ENCODE results near the gene ELF5.

Gene ELF5

GRCh38 chr11:34444428-34444827, 69.2 kb downstream of the ELF5 start:
- Histone ChIP-seq H3K27ac (ENCODE audit: low read depth in 2 of 2, low read length in 2 of 2) (no peak overlapping the region), H3K9ac (ENCODE audit: low read depth in 1 of 2, low read length in 2 of 2) (no peak overlapping the region), H3K36me3 (ENCODE audit: control insufficient read depth in 2 of 2, insufficient read depth in 2 of 2, low read length in 2 of 2) (peaks cover 0 to 2% of the 10 kb centered on the region in 2 donors), H3K4me1 (ENCODE audit: control insufficient read depth in 2 of 2, insufficient read depth in 2 of 2, low read length in 2 of 2) (peaks cover 7 to 9% of the 10 kb centered on the region in 2 donors), H3K9me3 (ENCODE audit: control insufficient read depth in 2 of 2, low read length in 2 of 2) (no peaks in the 10 kb centered on the region), H3K4me3 (ENCODE audit: low read length in 2 of 2) (no peak overlapping the region), H3K27me3 (ENCODE audit: control insufficient read depth in 2 of 2, insufficient read depth in 2 of 2, low read length in 2 of 2) (no peaks in the 10 kb centered on the region)

- Histone ChIP-seq H3K27me3 (ENCODE audit: control insufficient read depth in 2 of 2, insufficient read depth in 2 of 2, low read length in 2 of 2) (no peaks in the 10 kb centered on the region), H3K4me1 (ENCODE audit: control insufficient read depth in 2 of 2, insufficient read depth in 2 of 2, low read length in 2 of 2) (peaks cover 10 to 11% of the 10 kb centered on the region in 2 donors), H3K9me3 (ENCODE audit: control insufficient read depth in 2 of 2, low read length in 2 of 2) (no peaks in the 10 kb centered on the region), H3K36me3 (ENCODE audit: control insufficient read depth in 2 of 2, insufficient read depth in 2 of 2, low read length in 2 of 2) (peaks cover 0 to 2% of the 10 kb centered on the region in 2 donors), H3K27ac (ENCODE audit: low read depth in 2 of 2, low read length in 2 of 2) (no peak overlapping the region), H3K4me3 (ENCODE audit: low read length in 2 of 2) (no peak overlapping the region), H3K9ac (ENCODE audit: low read depth in 1 of 2, low read length in 2 of 2) (no peak overlapping the region)
Observed at GRCh38 chr11:34443136-34443535, 70.5 kb downstream of the ELF5 start.

DNA sequence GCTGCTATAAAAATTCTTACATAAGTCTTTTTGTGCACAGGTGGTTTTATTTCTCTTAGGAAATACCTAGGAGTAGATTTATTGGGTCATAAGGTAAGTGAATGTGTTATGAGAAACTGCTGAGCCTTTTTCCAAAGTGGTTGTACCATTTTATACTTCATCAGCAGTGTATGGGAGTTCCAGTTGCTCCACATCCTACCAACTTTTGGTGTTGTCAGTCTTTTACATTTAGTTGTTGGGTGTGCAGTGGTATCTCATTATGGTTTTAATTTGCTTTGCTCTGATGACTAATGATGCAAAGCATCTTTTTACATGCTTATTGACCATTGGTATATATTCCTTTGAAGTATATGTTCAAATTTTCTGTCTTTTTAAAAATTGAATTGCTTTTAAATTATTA, 71.8 kb downstream of the ELF5 start:
- Histone ChIP-seq H3K4me1 (ENCODE audit: control insufficient read depth in 2 of 2, insufficient read depth in 2 of 2, low read length in 2 of 2) (peaks cover 10 to 11% of the 10 kb centered on the region in 2 donors), H3K9me3 (ENCODE audit: control insufficient read depth in 2 of 2, low read length in 2 of 2) (no peaks in the 10 kb centered on the region), H3K4me3 (ENCODE audit: low read length in 2 of 2) (no peak overlapping the region), H3K27ac (ENCODE audit: low read depth in 2 of 2, low read length in 2 of 2) (no peak overlapping the region), H3K9ac (ENCODE audit: low read depth in 1 of 2, low read length in 2 of 2) (no peak overlapping the region), H3K36me3 (ENCODE audit: control insufficient read depth in 2 of 2, insufficient read depth in 2 of 2, low read length in 2 of 2) (peaks cover 0 to 2% of the 10 kb centered on the region in 2 donors), H3K27me3 (ENCODE audit: control insufficient read depth in 2 of 2, insufficient read depth in 2 of 2, low read length in 2 of 2) (no peaks in the 10 kb centered on the region)

DNA sequence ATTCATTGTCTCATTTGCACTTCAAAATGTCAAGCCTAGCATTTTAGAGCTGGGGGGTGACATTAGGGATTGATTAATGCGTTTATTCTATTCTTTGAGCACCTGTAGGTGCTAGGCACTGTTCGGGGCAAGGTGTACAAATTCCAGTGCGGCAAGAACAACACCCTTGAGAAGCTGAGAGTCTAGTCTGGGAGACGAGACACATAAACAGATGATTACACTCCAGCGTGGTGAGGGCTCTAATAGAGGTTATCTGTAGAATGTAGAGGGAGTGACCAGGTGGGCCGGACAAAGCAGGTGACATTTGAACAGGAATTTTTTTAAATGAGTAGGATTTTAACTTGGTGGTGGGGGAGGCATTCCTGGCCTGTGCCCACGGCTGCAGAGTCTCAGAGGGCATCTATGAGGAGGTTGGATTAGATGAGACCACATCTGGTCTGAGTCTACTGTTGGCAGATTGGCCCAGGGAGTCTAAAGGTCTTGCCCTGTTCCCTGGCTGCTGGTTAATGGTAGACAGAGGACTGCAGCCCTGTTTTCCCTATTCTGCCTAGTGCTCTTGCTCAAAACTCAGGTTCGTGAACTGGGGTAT, 73.9 kb downstream of the ELF5 start:
- peak overlapping the region; percentile 94 for H3K27ac ChIP-seq (ENCODE audit: low read depth in 2 of 2, low read length in 2 of 2)
- peak overlapping the region; percentile 83 to 97 for H3K4me3 ChIP-seq (ENCODE audit: low read length in 2 of 2)
- H3K9me3 ChIP-seq (ENCODE audit: control insufficient read depth in 2 of 2, low read length in 2 of 2): no peaks in the 10 kb centered on the region
- H3K9ac ChIP-seq (ENCODE audit: low read depth in 1 of 2, low read length in 2 of 2): peak overlapping the region; percentile 70 to 85
- H3K27me3 ChIP-seq (ENCODE audit: control insufficient read depth in 2 of 2, insufficient read depth in 2 of 2, low read length in 2 of 2): no peaks in the 10 kb centered on the region
- H3K4me1 ChIP-seq (ENCODE audit: control insufficient read depth in 2 of 2, insufficient read depth in 2 of 2, low read length in 2 of 2): peaks cover 10 to 11% of the 10 kb centered on the region in 2 donors
- peaks cover 0 to 2% of the 10 kb centered on the region in 2 donors for H3K36me3 ChIP-seq (ENCODE audit: control insufficient read depth in 2 of 2, insufficient read depth in 2 of 2, low read length in 2 of 2)

DNA sequence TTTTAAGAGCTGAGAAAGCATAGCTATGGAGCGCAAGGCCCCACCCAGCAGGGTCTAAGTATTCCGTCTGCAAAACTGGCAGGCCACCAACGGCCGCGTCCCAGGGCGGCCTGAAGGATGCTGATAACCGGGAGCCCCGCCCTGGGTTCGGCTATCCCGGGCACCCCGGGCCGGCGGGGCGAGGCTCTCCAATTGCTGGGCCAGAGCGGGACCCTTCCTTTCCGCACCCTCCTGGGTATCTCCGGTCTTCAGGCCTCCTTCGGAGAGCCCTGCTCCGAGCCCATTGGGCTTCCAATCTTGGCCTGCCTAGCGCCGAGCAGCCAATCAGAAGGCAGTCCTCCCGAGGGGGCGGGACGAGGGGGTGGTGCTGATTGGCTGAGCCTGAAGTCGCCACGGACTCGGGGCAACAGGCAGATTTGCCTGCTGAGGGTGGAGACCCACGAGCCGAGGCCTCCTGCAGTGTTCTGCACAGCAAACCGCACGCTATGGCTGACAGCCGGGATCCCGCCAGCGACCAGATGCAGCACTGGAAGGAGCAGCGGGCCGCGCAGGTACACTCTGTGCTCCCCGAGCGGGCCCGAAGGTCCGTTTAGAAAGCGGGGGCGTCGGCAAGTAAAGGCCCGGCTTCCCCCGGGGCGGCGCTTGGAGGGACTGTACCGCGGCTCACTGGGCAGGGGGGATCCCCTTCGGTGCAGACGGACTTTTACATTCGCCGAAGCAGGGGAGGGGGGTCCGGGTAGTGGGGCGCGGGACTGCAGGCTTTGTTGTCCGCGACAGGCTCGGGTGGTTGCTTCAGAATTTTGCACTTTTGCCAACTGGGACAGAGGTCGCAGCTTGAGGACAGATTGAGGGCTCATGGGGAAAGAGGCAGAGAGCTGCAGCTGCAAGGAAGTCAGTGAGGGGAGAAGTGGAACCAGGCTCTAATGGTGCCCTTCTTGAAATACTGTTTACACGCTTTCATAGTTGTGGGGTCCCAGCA, 74.8 kb downstream of the ELF5 start, which contains the start of gene CAT:
CAT (plus strand) TSS at position 406 of the 979 bp plus-strand sequence; CDS start at position 486, 80 bp downstream.
- peaks cover 0 to 2% of the 10 kb centered on the region in 2 donors for H3K36me3 ChIP-seq (ENCODE audit: control insufficient read depth in 2 of 2, insufficient read depth in 2 of 2, low read length in 2 of 2)
- peak within 1 kb of the TSS; percentile 70 to 85 for H3K9ac ChIP-seq (ENCODE audit: low read depth in 1 of 2, low read length in 2 of 2)
- H3K27me3 ChIP-seq (ENCODE audit: control insufficient read depth in 2 of 2, insufficient read depth in 2 of 2, low read length in 2 of 2): no peaks in the 10 kb centered on the region
- peak within 1 kb of the TSS; percentile 83 to 97 for H3K4me3 ChIP-seq (ENCODE audit: low read length in 2 of 2)
- peak within 1 kb of the TSS; percentile 94 for H3K27ac ChIP-seq (ENCODE audit: low read depth in 2 of 2, low read length in 2 of 2)
- no peaks in the 10 kb centered on the region for H3K9me3 ChIP-seq (ENCODE audit: control insufficient read depth in 2 of 2, low read length in 2 of 2)
- peaks cover 10 to 11% of the 10 kb centered on the region in 2 donors for H3K4me1 ChIP-seq (ENCODE audit: control insufficient read depth in 2 of 2, insufficient read depth in 2 of 2, low read length in 2 of 2)

DNA sequence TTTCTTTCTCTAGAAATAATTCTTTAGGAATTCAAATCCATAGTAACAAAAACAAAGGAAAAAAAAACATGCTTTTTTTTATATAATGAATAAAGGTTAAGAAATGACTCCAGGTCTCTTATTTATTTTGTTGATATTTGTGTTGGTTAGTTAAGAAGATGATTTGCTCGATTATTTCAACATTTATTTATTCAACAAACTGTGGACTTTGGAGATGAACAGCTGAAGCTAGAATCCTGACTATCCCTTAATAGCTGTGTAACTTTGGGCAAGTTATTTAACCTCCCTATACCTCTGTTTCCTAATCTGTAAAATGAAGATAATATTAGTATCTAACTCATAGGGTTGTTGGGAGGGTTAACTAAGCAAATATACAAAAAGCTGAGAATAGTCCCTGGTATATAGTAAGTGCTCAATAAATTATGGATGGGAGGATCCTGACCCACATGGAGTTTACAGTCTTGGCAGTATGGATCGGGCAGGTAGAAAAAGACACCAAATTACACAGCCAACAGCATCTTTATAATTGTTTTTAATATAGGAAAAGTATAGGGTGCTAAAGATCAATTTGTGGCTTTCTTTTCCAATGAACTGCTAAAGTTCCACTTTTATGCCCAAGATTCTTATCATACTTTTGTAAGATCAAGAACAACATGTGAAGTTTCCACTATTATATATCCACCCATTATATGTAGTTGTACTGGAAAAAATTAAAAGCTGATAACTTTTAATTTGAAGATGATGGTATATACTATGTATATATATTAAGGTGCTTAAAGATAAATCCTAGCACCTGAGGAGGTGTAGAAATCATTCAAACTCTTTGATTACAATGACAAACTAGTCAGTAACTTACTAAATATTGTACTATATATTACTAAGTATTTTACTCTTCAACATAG, 76.1 kb downstream of the ELF5 start:
- Histone ChIP-seq H3K27me3 (ENCODE audit: control insufficient read depth in 2 of 2, insufficient read depth in 2 of 2, low read length in 2 of 2) (no peaks in the 10 kb centered on the region), H3K4me1 (ENCODE audit: control insufficient read depth in 2 of 2, insufficient read depth in 2 of 2, low read length in 2 of 2) (peaks cover 10 to 11% of the 10 kb centered on the region in 2 donors), H3K9ac (ENCODE audit: low read depth in 1 of 2, low read length in 2 of 2) (no peak overlapping the region), H3K9me3 (ENCODE audit: control insufficient read depth in 2 of 2, low read length in 2 of 2) (no peaks in the 10 kb centered on the region), H3K36me3 (ENCODE audit: control insufficient read depth in 2 of 2, insufficient read depth in 2 of 2, low read length in 2 of 2) (peaks cover 0 to 2% of the 10 kb centered on the region in 2 donors), H3K27ac (ENCODE audit: low read depth in 2 of 2, low read length in 2 of 2) (no peak overlapping the region), H3K4me3 (ENCODE audit: low read length in 2 of 2) (peak overlapping the region in 1 of 2 donors; percentile 83)

DNA sequence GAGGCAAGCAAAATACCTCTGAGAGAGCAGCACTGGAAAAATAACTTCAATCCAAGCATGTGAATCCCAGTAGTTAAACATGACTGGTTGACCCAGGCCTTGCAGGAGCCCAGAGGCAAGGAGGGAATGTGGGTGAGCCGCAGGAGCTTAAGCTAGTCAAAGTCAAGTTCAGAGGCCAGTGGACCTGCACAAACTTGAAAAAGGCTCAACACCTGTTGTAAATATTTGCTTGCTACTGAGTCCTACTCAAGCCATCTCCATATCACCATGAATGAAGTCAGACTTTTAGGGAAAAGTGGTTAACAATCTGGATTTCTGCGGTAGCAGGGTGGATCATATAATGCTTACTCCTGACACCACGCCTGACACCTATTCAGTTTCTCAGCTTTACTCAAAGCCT, 79.7 kb downstream of the ELF5 start:
- no peaks in the 10 kb centered on the region for H3K9me3 ChIP-seq (ENCODE audit: control insufficient read depth in 2 of 2, low read length in 2 of 2)
- no peaks in the 10 kb centered on the region for H3K36me3 ChIP-seq (ENCODE audit: control insufficient read depth in 2 of 2, insufficient read depth in 2 of 2, low read length in 2 of 2)
- no peak overlapping the region for H3K4me3 ChIP-seq (ENCODE audit: low read length in 2 of 2)
- H3K9ac ChIP-seq (ENCODE audit: low read depth in 1 of 2, low read length in 2 of 2): no peak overlapping the region
- H3K4me1 ChIP-seq (ENCODE audit: control insufficient read depth in 2 of 2, insufficient read depth in 2 of 2, low read length in 2 of 2): no peaks in the 10 kb centered on the region
- H3K27me3 ChIP-seq (ENCODE audit: control insufficient read depth in 2 of 2, insufficient read depth in 2 of 2, low read length in 2 of 2): no peaks in the 10 kb centered on the region
- H3K27ac ChIP-seq (ENCODE audit: low read depth in 2 of 2, low read length in 2 of 2): no peak overlapping the region

DNA sequence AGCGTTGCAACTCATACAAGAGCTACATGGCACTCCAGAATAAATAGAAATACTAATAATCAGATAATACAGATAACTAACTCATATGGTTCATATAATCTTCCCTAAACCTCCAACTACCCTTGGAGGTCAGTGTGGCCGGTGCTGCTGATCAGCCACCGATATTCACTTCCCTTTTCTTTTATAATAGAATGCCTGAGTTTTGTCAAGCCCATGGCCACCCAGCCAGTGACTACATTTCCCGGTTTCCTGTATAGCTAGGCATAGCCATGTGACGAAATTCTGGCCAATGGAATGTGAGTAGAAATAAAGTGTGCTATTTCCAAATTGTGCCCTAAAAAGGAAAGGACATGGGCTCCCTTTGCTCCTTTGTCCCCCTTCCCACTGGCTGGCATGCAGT, 80.8 kb downstream of the ELF5 start:
- H3K27me3 ChIP-seq (ENCODE audit: control insufficient read depth in 2 of 2, insufficient read depth in 2 of 2, low read length in 2 of 2): no peaks in the 10 kb centered on the region
- no peak overlapping the region for H3K27ac ChIP-seq (ENCODE audit: low read depth in 2 of 2, low read length in 2 of 2)
- no peaks in the 10 kb centered on the region for H3K9me3 ChIP-seq (ENCODE audit: control insufficient read depth in 2 of 2, low read length in 2 of 2)
- no peak overlapping the region for H3K9ac ChIP-seq (ENCODE audit: low read depth in 1 of 2, low read length in 2 of 2)
- H3K4me3 ChIP-seq (ENCODE audit: low read length in 2 of 2): no peak overlapping the region
- H3K4me1 ChIP-seq (ENCODE audit: control insufficient read depth in 2 of 2, insufficient read depth in 2 of 2, low read length in 2 of 2): no peaks in the 10 kb centered on the region
- H3K36me3 ChIP-seq (ENCODE audit: control insufficient read depth in 2 of 2, insufficient read depth in 2 of 2, low read length in 2 of 2): no peaks in the 10 kb centered on the region

- H3K36me3 ChIP-seq (ENCODE audit: control insufficient read depth in 2 of 2, insufficient read depth in 2 of 2, low read length in 2 of 2): no peaks in the 10 kb centered on the region
- H3K9me3 ChIP-seq (ENCODE audit: control insufficient read depth in 2 of 2, low read length in 2 of 2): no peaks in the 10 kb centered on the region
- no peak overlapping the region for H3K27ac ChIP-seq (ENCODE audit: low read depth in 2 of 2, low read length in 2 of 2)
- no peak overlapping the region for H3K4me3 ChIP-seq (ENCODE audit: low read length in 2 of 2)
- H3K27me3 ChIP-seq (ENCODE audit: control insufficient read depth in 2 of 2, insufficient read depth in 2 of 2, low read length in 2 of 2): no peaks in the 10 kb centered on the region
- no peak overlapping the region for H3K9ac ChIP-seq (ENCODE audit: low read depth in 1 of 2, low read length in 2 of 2)
- H3K4me1 ChIP-seq (ENCODE audit: control insufficient read depth in 2 of 2, insufficient read depth in 2 of 2, low read length in 2 of 2): no peaks in the 10 kb centered on the region
Observed at GRCh38 chr11:34431979-34432378, 81.6 kb downstream of the ELF5 start.

All from mucosa of rectum (tissue), 2 donors.